DOHH2 (cell line): Measurements from ENCODE around the gene ITGAL.

Experiments used
- H3F3A ChIP-seq: fragments of 200-600 bp; sonication (generic), shearing (Covaris generic); 2 replicates; pipeline ENCODE4 v1.6.0; 2016; ENCODE audit warnings: antibody characterized with exemption, mild to moderate bottlenecking; ENCODE audit not compliant: control insufficient read depth, insufficient read depth
- H3K27ac ChIP-seq: fragments of 200-600 bp; sonication (generic); 2 replicates; pipeline ENCODE4 v1.5.1; 2014; ENCODE audit warnings: low read depth, mild to moderate bottlenecking, low read length, moderate library complexity
- H3K27me3 ChIP-seq: fragments of 200-600 bp; sonication (generic); 2 replicates; pipeline ENCODE4 v1.6.1; 2014; ENCODE audit warnings: mild to moderate bottlenecking, low read length, mixed read lengths; ENCODE audit not compliant: control insufficient read depth
- H3K36me3 ChIP-seq: fragments of 200-600 bp; sonication (generic); 2 replicates; pipeline ENCODE4 v1.6.1; 2014; ENCODE audit warnings: mild to moderate bottlenecking, low read length, moderate library complexity, mixed read lengths; ENCODE audit not compliant: control insufficient read depth
- H3K4me1 ChIP-seq: fragments of 200-600 bp; sonication (generic); 2 replicates; pipeline ENCODE4 v1.6.1; 2014; ENCODE audit warnings: mild to moderate bottlenecking, low read length, mixed read lengths; ENCODE audit not compliant: control insufficient read depth
- H3K4me2 ChIP-seq: fragments of 200-600 bp; sonication (generic); 2 replicates; pipeline ENCODE4 v1.6.0; 2014; ENCODE audit warnings: mild to moderate bottlenecking, low read length, moderate library complexity
- H3K4me3 ChIP-seq: fragments of 200-600 bp; sonication (generic); 2 replicates; pipeline ENCODE4 v1.5.1; 2014; ENCODE audit warnings: mild to moderate bottlenecking, low read length, mixed read lengths
- H3K79me2 ChIP-seq: fragments of 200-600 bp; sonication (generic); 2 replicates; pipeline ENCODE4 v1.6.1; 2014; ENCODE audit warnings: mild to moderate bottlenecking, low read length, mixed read lengths; ENCODE audit not compliant: control insufficient read depth
- H3K9me2 ChIP-seq: fragments of 200-600 bp; sonication (generic); replicated peaks from 2 replicates; pipeline ENCODE4 v1.6.1; 2014; ENCODE audit warnings: mild to moderate bottlenecking, low read length, mixed read lengths; ENCODE audit not compliant: control insufficient read depth
- H3K9me3 ChIP-seq: fragments of 200-600 bp; sonication (generic); 2 replicates; pipeline ENCODE4 v1.6.1; 2014; ENCODE audit warnings: antibody characterized with exemption, low read length, mixed read lengths; ENCODE audit not compliant: control insufficient read depth, insufficient read depth
- H4K20me1 ChIP-seq: fragments of 200-600 bp; sonication (generic); 2 replicates; pipeline ENCODE4 v1.6.0; 2014; ENCODE audit warnings: low read depth, mild to moderate bottlenecking, antibody characterized with exemption, low read length, moderate library complexity; ENCODE audit not compliant: control insufficient read depth, insufficient read depth
- EZH2phosphoT487 ChIP-seq: fragments of 200-600 bp; sonication (generic); IDR thresholded peaks from 2 replicates; pipeline ENCODE4 v1.6.1; 2017; ENCODE audit warnings: borderline replicate concordance, mild to moderate bottlenecking, antibody characterized with exemption, low read length, moderate library complexity, mixed read lengths
- TF ChIP-seq, protein P1 (sequence below): fragments of 200-600 bp; sonication (generic); IDR thresholded peaks from one replicate; pipeline ENCODE4 v1.5.1; 2014; ENCODE audit warnings: antibody characterized with exemption, mild to moderate bottlenecking, low read depth, low read length; ENCODE audit not compliant: poor library complexity, severe bottlenecking

The ITGAL gene

DNA sequence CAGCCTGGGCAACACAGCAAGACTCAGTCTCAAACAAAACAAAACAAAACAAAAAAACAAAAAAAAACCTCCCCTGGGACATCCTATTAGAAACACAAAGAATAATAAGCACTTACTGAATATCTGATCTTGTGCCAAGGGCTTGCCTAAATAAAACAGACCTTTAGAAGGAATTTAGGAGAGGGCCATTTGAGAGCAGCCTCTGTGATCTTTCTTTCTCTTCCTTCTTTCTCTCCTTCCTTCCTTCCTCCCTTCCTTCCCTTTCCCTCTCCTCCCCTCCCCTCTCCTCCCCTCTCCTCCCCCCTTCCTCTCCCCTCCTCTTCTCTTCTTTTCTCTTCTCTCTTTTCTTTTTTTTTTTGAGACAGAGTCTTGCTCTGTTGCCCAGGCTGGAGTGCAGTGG lies 12.3 kb downstream of the ITGAL start:
- Histone ChIP-seq H3K79me2 (peaks cover 24% of the 10 kb centered on the region), H3K36me3 (peaks cover 97% of the 10 kb centered on the region), H3F3A (no peaks in the 10 kb centered on the region), H4K20me1 (no peaks in the 10 kb centered on the region), H3K9me3 (no peaks in the 10 kb centered on the region), H3K4me3 (no peak overlapping the region), H3K27ac (no peak overlapping the region), H3K9me2 (no peaks in the 10 kb centered on the region), H3K27me3 (no peaks in the 10 kb centered on the region), H3K4me1 (peaks cover 17% of the 10 kb centered on the region), H3K4me2 (no peak overlapping the region)
- TF ChIP-seq, protein P1, sequence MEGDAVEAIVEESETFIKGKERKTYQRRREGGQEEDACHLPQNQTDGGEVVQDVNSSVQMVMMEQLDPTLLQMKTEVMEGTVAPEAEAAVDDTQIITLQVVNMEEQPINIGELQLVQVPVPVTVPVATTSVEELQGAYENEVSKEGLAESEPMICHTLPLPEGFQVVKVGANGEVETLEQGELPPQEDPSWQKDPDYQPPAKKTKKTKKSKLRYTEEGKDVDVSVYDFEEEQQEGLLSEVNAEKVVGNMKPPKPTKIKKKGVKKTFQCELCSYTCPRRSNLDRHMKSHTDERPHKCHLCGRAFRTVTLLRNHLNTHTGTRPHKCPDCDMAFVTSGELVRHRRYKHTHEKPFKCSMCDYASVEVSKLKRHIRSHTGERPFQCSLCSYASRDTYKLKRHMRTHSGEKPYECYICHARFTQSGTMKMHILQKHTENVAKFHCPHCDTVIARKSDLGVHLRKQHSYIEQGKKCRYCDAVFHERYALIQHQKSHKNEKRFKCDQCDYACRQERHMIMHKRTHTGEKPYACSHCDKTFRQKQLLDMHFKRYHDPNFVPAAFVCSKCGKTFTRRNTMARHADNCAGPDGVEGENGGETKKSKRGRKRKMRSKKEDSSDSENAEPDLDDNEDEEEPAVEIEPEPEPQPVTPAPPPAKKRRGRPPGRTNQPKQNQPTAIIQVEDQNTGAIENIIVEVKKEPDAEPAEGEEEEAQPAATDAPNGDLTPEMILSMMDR, result no peak
- TF ChIP-seq EZH2phosphoT487, result no peak

DNA sequence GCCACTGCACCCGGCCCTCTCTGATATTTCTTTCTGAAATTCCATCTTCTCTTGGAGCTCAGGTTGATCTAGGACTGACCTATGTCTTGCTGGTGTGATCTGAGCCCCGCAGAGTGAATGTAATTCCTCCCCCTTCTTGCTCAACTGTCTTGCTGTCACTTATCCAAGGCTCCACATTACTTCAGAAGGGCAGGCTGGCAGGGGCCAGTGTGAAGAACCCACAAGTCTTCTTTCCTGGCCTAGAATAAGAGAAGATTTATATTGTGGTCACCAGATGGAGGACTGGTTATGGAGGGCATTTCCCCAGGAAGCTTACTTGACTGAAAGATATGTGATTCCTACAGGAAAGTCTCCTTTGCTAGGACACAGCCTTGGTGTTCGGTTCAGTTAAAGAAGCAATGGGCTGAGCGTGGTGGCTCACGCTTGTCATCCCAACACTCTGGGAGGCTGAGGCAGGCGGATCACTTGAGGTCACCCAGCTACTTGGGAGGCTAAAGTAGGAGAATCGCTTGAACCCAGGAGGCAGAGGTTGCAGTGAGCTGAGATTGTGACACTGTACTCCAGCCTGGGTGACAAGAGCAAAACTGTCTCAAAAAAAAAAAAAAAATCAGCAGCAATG lies 13.4 kb downstream of the ITGAL start:
- peaks cover 96% of the 10 kb centered on the region for H3K36me3 ChIP-seq
- H3K4me1 ChIP-seq, result peaks cover 17% of the 10 kb centered on the region
- H3F3A ChIP-seq, result peaks cover 5% of the 10 kb centered on the region; the same call in 1 of the 2 replicates
- no peak overlapping the region for H3K4me3 ChIP-seq
- H3K9me3 ChIP-seq, result no peaks in the 10 kb centered on the region
- H4K20me1 ChIP-seq, result no peaks in the 10 kb centered on the region
- H3K9me2 ChIP-seq, result no peaks in the 10 kb centered on the region
- no peak overlapping the region for H3K4me2 ChIP-seq
- H3K27ac ChIP-seq, result no peak overlapping the region
- H3K27me3 ChIP-seq, result no peaks in the 10 kb centered on the region
- H3K79me2 ChIP-seq, result peaks cover 18% of the 10 kb centered on the region
- no peak for TF ChIP-seq EZH2phosphoT487
- TF ChIP-seq, protein P1, result no peak

DNA sequence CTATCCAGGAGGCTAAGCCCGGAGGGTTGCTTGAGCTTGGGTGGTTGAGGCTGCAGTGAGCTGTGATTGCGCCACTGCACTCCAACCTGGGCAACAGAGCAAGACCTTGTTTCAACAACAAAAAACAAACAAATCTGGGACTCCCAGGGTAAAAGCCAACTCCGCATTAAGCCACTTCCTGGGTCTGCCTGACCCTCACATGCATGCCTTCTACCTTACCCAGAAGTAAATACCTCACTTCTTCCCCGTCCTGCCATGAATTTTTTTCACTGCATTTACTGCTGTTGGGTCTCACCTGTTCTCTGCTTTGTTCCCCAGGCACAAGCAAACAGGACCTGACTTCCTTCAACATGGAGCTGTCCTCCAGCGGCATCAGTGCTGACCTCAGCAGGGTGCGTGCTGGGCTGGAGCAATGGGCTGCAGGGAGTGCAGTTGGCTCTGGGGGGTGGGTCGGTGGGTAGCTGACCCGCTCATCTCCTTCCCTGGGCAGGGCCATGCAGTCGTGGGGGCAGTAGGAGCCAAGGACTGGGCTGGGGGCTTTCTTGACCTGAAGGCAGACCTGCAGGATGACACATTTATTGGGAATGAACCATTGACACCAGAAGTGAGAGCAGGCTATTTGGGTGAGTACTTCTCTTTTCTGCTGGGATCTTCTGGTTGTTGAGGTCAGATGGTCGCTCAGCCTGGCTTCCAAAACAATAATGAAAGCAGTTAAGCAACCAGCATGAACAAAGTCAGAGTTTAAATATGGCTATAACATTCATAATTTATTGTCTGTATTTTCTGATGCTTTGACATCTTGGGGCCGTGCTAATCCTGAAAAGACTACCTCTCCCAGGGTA lies 16.4 kb downstream of the ITGAL start:
- Histone ChIP-seq H3K79me2 (peaks cover 4% of the 10 kb centered on the region), H3K4me1 (peaks cover 3% of the 10 kb centered on the region), H3K36me3 (peaks cover 86% of the 10 kb centered on the region), H3K4me3 (no peak overlapping the region), H3K9me2 (no peaks in the 10 kb centered on the region), H3K9me3 (no peaks in the 10 kb centered on the region), H4K20me1 (no peaks in the 10 kb centered on the region), H3K4me2 (no peak overlapping the region), H3K27ac (no peak overlapping the region), H3F3A (peaks cover 5% of the 10 kb centered on the region; the same call in 1 of the 2 replicates), H3K27me3 (no peaks in the 10 kb centered on the region)
- TF ChIP-seq, protein P1, result no peak
- no peak for TF ChIP-seq EZH2phosphoT487
